Ovary (tissue), 9 donors: ENCODE data around the gene MAPKAP1. TPM values are rescaled to one million over a fixed set of nuclear protein-coding genes. Genes with fewer than 3 reads are reported as not detected.

Experiments used
- DNase-seq, 5 donors: peaks; one replicate each; pipeline ENCODE4 v3.0.0-alpha.2; 2019 to 2020
- H3K27ac ChIP-seq, 2 donors: fragments of 200-600 bp; one replicate each; pipeline versions ENCODE4 v1.5.1 to v1.8.0; 2019 to 2022
- H3K27me3 ChIP-seq: fragments of 200-600 bp; one replicate; pipeline ENCODE4 v1.8.0; 2022
- H3K36me3 ChIP-seq: fragments of 200-600 bp; sonication (generic); one replicate; pipeline ENCODE4 v1.5.1; 2019
- H3K4me1 ChIP-seq: one replicate; pipeline ENCODE4 v1.8.1; 2013; ENCODE audit warnings: mild to moderate bottlenecking, moderate library complexity; ENCODE audit not compliant: insufficient read depth
- H3K4me3 ChIP-seq: fragments of 200-600 bp; sonication (generic); one replicate; pipeline ENCODE4 v1.5.1; 2017
- H3K9me3 ChIP-seq, 2 donors: fragments of 200-600 bp in 1 of 2; sonication (generic) in 1 of 2; one replicate each; pipeline versions ENCODE4 v1.5.1 to v1.8.1; 2013 to 2019; ENCODE audit warnings: mild to moderate bottlenecking in 1 of 2, moderate library complexity in 1 of 2
- EP300 ChIP-seq: sonication (generic); formaldehyde crosslinking; IDR thresholded peaks from one replicate; pipeline ENCODE4 v1.6.1; 2017; ENCODE audit warnings: antibody characterized with exemption
- POLR2A ChIP-seq: fragments of 450-650 bp; IDR thresholded peaks from one replicate; pipeline ENCODE4 v1.6.1; 2017; ENCODE audit warnings: antibody characterized with exemption, mild to moderate bottlenecking, moderate library complexity
- WGBS, 3 donors: extraction: QIAGEN DNeasy Blood & Tissue Kit in 1 of 3; methylation state at CpG; one replicate each; pipeline versions ENCODE4 v1.1.5 to v1.1.7; 2013 to 2017; 5-methylcytosine and 5-hydroxymethylcytosine counted together
- intact Hi-C, 4 donors: fragments of 100-400 bp; cut with DNase I; formaldehyde crosslinking; loops; one replicate each; pipeline versions ENCODE4 v1.11.0 to v1.15.1; 2022 to 2023
- polyA plus RNA-seq, 2 donors: library from polyadenylated mRNA; stranded (reverse); fragments of 200-250 nt in 1 of 2; fragments of 350-450 nt in 1 of 2; fragmentation: Illumina TruSeq in 1 of 2; extraction: RNeasy Lipid Tissue Mini Kit (QIAGEN cat#74804) in 1 of 2; gene quantifications; one replicate each; pipeline ENCODE4 v1.2.3, GENCODE V29; 2013 to 2014
- total RNA-seq, 7 donors: library from RNA; depleted of rRNA in 2 of 7; stranded (reverse); fragments of >200 nt in 2 of 7; fragmentation: NEBNext Ultra II Directional in 3 of 7; extraction: Animal tissue kit (Norgen Biotek cat#: 25700) in 3 of 7; gene quantifications; one replicate each; pipeline versions ENCODE4 v1.1.0 to v1.2.4, GENCODE V29; 2016 to 2023
- TF ChIP-seq, protein P1 (sequence below), 3 donors: fragments of 450-650 bp in 2 of 3; fragments of 200-600 bp in 1 of 3; IDR thresholded peaks; one replicate each; pipeline versions ENCODE4 v1.5.1 to v1.8.0; 2016 to 2022; ENCODE audit warnings: antibody characterized with exemption in 3 of 3, mild to moderate bottlenecking in 1 of 3
- donor health status: DM: no; HTN: no; CAD: no; lungs with moderate emphysema.
- donor health status: DM: no; HTN: no; CAD: no.
- donor health status: Bipolar disorder and iron deficiency.
- donor health status: DM: yes; HTN: yes; CAD: no.
- donor health status: DM: no; HTN: no; CAD: no.
- donor health status: DM: yes; HTN: yes; CAD: no.

The MAPKAP1 gene
- total and polyA plus RNA-seq, 9 donors: 43.3 to 86.5 (median 50.2) TPM

GRCh38 chr9:125743682-125744428 lies 36.8 kb upstream of the MAPKAP1 start:
- H3K9me3 ChIP-seq: no peaks in the 10 kb centered on the region
- no peaks in the 10 kb centered on the region for H3K4me1 ChIP-seq
- no peaks in the 10 kb centered on the region for H3K27me3 ChIP-seq
- H3K27ac ChIP-seq: no peak overlapping the region
- DNase-seq: no peak
- WGBS, 3 donors: 57 to 59% (median 58%) methylated on average over 5 of the region's 5 CpGs
- TF ChIP-seq EP300 (no peak), POLR2A (no peak)
- TF ChIP-seq, protein P1, sequence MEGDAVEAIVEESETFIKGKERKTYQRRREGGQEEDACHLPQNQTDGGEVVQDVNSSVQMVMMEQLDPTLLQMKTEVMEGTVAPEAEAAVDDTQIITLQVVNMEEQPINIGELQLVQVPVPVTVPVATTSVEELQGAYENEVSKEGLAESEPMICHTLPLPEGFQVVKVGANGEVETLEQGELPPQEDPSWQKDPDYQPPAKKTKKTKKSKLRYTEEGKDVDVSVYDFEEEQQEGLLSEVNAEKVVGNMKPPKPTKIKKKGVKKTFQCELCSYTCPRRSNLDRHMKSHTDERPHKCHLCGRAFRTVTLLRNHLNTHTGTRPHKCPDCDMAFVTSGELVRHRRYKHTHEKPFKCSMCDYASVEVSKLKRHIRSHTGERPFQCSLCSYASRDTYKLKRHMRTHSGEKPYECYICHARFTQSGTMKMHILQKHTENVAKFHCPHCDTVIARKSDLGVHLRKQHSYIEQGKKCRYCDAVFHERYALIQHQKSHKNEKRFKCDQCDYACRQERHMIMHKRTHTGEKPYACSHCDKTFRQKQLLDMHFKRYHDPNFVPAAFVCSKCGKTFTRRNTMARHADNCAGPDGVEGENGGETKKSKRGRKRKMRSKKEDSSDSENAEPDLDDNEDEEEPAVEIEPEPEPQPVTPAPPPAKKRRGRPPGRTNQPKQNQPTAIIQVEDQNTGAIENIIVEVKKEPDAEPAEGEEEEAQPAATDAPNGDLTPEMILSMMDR (IDR thresholded peaks at IDR 0.05): no peak
- no peak overlapping the region for H3K4me3 ChIP-seq
- no peaks in the 10 kb centered on the region for H3K36me3 ChIP-seq
- intact Hi-C loops: loop anchor here in 2 of 4 donors (10.0 kb wide), 2 partner anchors 329 to 481 kb away; no protein-coding TSS in a partner anchor

DNA sequence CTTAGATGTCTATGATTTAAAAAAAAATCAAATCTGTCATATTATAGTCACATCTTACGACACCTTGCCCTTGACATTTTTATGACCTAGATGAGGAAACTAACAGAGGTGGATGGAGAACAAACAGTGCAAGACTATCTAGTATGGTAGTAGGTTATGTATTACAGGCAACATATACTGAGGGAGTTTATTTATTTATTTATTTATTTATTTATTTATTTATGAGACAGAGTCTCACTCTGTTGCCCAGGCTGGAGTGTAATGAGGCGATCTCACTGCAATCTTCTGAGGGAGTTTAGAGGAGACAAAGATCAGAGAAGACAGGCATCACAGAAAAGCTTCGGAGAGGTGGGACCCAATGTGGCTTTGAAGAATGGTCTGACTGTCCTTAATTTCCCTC lies 35.6 kb upstream of the MAPKAP1 start:
- no peak overlapping the region for H3K27ac ChIP-seq
- 85 to 96% (median 91%) methylated on average over 3 of the region's 3 CpGs for WGBS, 3 donors
- H3K9me3 ChIP-seq: no peaks in the 10 kb centered on the region
- H3K4me3 ChIP-seq: no peak overlapping the region
- no peak for DNase-seq
- H3K4me1 ChIP-seq: no peaks in the 10 kb centered on the region
- TF ChIP-seq EP300 (no peak), POLR2A (no peak)
- TF ChIP-seq, protein P1 (IDR thresholded peaks at IDR 0.05): no peak
- H3K36me3 ChIP-seq: no peaks in the 10 kb centered on the region
- intact Hi-C loops: loop anchor here in 2 of 4 donors (10.0 kb wide), 2 partner anchors 328 to 482 kb away; no protein-coding TSS in a partner anchor
- no peaks in the 10 kb centered on the region for H3K27me3 ChIP-seq

DNA sequence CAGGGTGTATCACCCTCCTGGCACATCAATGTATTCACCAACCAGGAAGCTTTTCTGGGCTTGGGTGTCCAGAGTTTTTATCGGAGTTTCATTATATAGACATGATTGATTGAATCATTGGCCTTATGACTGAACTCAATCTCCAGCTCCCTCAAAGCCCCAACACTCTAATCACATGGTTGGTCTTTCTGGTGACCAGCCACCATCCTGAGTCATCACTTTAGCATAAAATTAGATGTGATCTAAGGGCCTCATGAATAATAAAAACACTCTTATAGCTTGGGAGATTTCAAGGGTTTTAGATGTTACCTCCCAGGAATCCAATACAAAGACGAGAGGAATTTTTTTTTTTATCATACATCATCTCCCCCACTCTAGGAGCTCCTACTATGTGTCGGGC lies 32.4 kb upstream of the MAPKAP1 start:
- 89 to 91% (median 89%) methylated on average over 3 of the region's 3 CpGs for WGBS, 3 donors
- no peaks in the 10 kb centered on the region for H3K36me3 ChIP-seq
- TF ChIP-seq, protein P1 (IDR thresholded peaks at IDR 0.05): no peak
- TF ChIP-seq POLR2A: no peak
- TF ChIP-seq EP300: no peak
- no peak for DNase-seq
- H3K9me3 ChIP-seq: no peaks in the 10 kb centered on the region
- no peaks in the 10 kb centered on the region for H3K27me3 ChIP-seq
- intact Hi-C loops: no loop called here
- H3K4me1 ChIP-seq: no peaks in the 10 kb centered on the region
- no peak overlapping the region for H3K4me3 ChIP-seq
- H3K27ac ChIP-seq: no peak overlapping the region

GRCh38 chr9:125732562-125732961 lies 25.6 kb upstream of the MAPKAP1 start:
- Histone ChIP-seq H3K4me3 (no peak overlapping the region), H3K27ac (no peak overlapping the region), H3K4me1 (no peaks in the 10 kb centered on the region), H3K27me3 (no peaks in the 10 kb centered on the region), H3K36me3 (no peaks in the 10 kb centered on the region), H3K9me3 (no peaks in the 10 kb centered on the region)
- TF ChIP-seq, protein P1 (IDR thresholded peaks at IDR 0.05): no peak
- TF ChIP-seq POLR2A (no peak), EP300 (no peak)
- no peak for DNase-seq
- 95 to 97% (median 96%) methylated on average over 2 of the region's 2 CpGs for WGBS, 3 donors
- intact Hi-C loops: no loop called here
